ENCODE data around the gene RPL14. TPM values are rescaled to one million over a fixed set of nuclear protein-coding genes. Genes with fewer than 3 reads are reported as not detected.

The RPL14 gene
- total and polyA plus RNA-seq, 2 of the 13 experiments (the other 11 are each of a cell fraction or from before 2014, with no cell fraction given): 502 to 1,291 TPM

DNA sequence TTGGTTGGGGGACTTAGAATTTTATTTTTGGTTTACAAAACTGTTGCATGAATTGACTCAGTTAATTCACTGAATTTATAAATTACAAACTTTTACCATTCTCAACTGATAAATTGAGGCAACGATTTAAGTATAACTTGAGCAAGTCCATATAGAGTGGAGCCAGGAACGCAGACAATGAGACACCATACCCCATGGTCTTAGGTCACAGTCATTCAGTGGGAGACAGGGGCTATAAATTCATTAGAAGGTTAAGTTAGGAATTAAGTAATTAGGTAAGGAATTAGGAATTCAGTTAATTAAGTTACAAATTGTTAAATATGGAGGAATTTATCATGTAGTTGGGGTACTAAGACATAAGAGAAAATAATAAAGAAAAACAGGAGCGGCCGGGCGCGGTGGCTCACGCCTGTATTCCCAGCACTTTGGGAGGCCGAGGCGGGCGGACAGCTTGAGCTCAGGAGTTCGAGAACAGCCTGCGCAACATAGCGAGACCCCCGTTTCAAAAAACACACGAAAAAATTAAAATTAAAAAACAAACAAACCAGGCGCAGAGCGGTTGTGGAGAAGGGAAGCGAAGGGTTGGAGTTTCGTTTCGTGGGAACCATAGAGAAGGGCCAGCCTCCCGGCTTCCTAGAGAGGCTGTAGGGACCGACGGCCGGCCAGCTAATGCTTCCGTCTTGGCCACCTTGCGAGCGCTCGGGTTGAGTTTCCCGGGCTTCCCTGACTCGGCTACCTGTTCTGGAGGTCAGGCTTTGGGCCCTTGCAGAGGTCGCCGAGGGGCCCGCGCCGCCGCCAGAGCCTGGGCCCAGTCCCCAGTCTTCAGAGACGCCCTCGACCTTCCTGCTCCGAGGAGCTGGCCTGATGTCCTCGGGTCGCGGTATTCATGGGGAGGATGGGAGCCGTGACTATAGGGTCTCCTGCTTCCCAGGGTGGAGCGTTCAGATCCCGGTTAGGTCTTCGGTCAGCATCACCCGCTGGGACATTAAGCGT lies 19.6 kb downstream of the RPL14 start, which contains the start of gene ZNF619 (continued):
- TF ChIP-seq, protein P1, sequence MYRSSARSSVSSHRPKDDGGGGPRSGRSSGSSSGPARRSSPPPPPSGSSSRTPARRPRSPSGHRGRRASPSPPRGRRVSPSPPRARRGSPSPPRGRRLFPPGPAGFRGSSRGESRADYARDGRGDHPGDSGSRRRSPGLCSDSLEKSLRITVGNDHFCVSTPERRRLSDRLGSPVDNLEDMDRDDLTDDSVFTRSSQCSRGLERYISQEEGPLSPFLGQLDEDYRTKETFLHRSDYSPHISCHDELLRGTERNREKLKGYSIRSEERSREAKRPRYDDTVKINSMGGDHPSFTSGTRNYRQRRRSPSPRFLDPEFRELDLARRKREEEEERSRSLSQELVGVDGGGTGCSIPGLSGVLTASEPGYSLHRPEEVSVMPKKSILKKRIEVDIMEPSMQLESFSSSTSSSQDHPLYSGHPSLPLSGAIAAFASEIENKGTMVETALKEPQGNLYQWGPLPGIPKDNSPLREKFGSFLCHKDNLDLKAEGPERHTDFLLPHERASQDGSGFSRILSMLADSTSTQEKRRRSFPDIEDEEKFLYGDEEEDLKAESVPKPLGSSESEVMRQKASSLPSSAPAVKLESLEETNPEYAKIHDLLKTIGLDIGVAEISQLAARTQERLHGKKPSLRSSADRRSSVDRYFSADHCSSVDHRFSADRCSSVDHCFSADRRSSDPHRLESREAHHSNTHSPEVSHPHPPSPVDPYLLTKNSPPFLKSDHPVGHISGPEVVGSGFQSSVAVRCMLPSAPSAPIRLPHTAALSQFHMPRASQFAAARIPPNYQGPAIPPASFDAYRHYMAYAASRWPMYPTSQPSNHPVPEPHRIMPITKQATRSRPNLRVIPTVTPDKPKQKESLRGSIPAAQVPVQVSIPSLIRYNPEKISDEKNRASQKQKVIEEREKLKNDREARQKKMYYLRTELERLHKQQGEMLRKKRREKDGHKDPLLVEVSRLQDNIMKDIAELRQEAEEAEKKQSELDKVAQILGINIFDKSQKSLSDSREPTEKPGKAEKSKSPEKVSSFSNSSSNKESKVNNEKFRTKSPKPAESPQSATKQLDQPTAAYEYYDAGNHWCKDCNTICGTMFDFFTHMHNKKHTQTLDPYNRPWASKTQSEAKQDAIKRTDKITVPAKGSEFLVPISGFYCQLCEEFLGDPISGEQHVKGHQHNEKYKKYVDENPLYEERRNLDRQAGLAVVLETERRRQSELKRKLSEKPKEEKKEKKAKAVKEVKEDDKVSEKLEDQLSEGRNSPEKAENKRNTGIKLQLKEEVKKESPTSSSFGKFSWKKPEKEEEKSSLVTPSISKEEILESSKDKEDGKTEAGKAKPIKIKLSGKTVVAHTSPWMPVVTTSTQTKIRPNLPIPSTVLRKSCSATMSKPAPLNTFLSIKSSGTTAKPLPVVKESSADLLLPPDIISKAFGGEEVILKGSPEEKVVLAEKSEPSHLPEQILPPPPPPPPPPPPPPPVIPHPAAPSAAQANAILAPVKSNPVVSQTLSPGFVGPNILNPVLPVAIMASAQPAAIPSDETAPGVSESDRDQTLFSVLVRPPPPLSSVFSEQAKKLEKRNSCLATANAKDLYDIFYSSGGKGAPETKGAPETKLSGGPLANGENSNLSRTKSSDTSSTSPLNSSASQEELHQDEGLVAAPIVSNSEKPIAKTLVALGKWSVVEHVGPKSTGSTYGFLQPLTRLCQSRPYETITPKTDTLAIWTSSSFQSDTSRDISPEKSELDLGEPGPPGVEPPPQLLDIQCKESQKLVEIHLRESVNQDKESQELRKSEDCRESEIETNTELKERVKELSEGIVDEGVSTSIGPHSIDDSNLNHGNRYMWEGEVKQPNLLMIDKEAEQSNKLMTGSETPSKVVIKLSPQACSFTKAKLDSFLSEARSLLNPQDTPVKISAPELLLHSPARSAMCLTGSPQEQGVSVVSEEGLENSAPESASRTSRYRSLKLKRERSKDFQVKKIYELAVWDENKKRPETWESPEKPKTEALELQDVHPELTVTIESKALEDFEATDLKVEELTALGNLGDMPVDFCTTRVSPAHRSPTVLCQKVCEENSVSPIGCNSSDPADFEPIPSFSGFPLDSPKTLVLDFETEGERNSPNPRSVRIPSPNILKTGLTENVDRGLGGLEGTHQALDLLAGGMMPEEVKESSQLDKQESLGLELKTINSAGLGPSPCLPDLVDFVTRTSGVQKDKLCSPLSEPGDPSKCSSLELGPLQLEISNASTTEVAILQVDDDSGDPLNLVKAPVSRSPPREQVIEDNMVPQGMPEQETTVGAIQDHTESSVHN (CRISPR knock-in tag; IDR thresholded peaks at IDR 0.05): no peak
- TF ChIP-seq POLR2G (IDR thresholded peaks at IDR 0.05; ENCODE audit: low read depth, low read length) (peak; percentile 82), ZNF230 (CRISPR knock-in tag; IDR thresholded peaks at IDR 0.05) (no peak), HNRNPLL (IDR thresholded peaks at IDR 0.05; ENCODE audit: low read depth, low read length, poor library complexity, severe bottlenecking) (peak; percentile 41), MAF1 (CRISPR knock-in tag; IDR thresholded peaks at IDR 0.05; ENCODE audit: borderline replicate concordance) (no peak), ZNF564 (CRISPR knock-in tag; IDR thresholded peaks at IDR 0.05) (no peak), SAP130 (CRISPR knock-in tag; IDR thresholded peaks at IDR 0.05; ENCODE audit: low read depth) (peak; percentile 80), SIN3B (IDR thresholded peaks at IDR 0.05; ENCODE audit: low read length) (no peak), ZNF607 (CRISPR knock-in tag; IDR thresholded peaks at IDR 0.05; ENCODE audit: borderline replicate concordance) (no peak; the same call in 1 of the 2 replicates), MTA1 (CRISPR knock-in tag; IDR thresholded peaks at IDR 0.05; ENCODE audit: borderline replicate concordance) (no peak; the same call in 1 of the 2 replicates)
- TF ChIP-seq, protein P2, sequence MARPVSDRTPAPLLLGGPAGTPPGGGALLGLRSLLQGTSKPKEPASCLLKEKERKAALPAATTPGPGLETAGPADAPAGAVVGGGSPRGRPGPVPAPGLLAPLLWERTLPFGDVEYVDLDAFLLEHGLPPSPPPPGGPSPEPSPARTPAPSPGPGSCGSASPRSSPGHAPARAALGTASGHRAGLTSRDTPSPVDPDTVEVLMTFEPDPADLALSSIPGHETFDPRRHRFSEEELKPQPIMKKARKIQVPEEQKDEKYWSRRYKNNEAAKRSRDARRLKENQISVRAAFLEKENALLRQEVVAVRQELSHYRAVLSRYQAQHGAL (CRISPR knock-in tag; IDR thresholded peaks at IDR 0.05; ENCODE audit: not compliant biosample characterization): no peak
- TF ChIP-seq, protein P3, sequence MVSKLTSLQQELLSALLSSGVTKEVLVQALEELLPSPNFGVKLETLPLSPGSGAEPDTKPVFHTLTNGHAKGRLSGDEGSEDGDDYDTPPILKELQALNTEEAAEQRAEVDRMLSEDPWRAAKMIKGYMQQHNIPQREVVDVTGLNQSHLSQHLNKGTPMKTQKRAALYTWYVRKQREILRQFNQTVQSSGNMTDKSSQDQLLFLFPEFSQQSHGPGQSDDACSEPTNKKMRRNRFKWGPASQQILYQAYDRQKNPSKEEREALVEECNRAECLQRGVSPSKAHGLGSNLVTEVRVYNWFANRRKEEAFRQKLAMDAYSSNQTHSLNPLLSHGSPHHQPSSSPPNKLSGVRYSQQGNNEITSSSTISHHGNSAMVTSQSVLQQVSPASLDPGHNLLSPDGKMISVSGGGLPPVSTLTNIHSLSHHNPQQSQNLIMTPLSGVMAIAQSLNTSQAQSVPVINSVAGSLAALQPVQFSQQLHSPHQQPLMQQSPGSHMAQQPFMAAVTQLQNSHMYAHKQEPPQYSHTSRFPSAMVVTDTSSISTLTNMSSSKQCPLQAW (CRISPR knock-in tag; IDR thresholded peaks at IDR 0.05): peak; percentile 62; the same call in 1 of the 2 replicates
- TF ChIP-seq, protein P4, sequence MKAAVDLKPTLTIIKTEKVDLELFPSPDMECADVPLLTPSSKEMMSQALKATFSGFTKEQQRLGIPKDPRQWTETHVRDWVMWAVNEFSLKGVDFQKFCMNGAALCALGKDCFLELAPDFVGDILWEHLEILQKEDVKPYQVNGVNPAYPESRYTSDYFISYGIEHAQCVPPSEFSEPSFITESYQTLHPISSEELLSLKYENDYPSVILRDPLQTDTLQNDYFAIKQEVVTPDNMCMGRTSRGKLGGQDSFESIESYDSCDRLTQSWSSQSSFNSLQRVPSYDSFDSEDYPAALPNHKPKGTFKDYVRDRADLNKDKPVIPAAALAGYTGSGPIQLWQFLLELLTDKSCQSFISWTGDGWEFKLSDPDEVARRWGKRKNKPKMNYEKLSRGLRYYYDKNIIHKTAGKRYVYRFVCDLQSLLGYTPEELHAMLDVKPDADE (CRISPR knock-in tag; IDR thresholded peaks at IDR 0.05): no peak
